ENCODE measurements around the gene SERPINB7.

DNA sequence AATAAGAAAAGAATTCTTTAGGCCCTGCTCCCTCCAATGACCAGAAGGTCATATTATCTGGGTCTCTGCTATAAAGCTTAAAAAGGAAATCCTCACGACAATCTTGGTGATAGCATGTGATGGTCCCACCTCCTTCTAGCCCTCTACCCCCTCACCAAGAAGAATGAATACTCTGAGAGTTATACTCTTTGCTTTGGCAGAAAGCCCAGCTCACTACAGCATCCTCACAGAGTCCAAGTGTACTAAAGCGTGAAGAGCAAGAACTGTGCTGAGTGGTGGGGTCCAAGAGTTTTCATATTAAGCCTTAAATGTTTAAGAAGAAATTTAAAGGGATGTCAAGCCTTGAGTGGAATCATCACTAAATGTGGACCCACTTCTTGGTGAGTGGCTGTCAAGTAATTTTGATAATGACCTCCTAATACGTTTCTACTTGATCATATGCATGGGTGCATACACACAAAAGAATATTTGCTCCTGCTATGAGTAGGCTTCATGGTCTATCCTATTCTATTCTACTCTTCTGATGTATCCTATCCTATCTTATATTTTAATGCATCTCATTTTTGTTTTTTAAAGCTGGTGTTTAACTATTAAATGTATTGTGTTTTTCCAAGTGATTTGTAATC, 16.5 kb upstream of the SERPINB7 start:
- no peak for TF ChIP-seq POLR2A (IDR thresholded peaks at IDR 0.05)
- TF ChIP-seq POLR2AphosphoS5 (IDR thresholded peaks at IDR 0.05) = no peak
- TF ChIP-seq CTCF (IDR thresholded peaks at IDR 0.05) = no peak
- no peak for TF ChIP-seq EP300 (IDR thresholded peaks at IDR 0.05; ENCODE audit: low read depth)
